ENCODE measurements around the gene PLEKHH2. TPM values are rescaled to one million over a fixed set of nuclear protein-coding genes. Genes with fewer than 3 reads are reported as not detected.

Gene PLEKHH2
- total RNA-seq, 1 experiment from 2014 or later, result 3.1 TPM

DNA sequence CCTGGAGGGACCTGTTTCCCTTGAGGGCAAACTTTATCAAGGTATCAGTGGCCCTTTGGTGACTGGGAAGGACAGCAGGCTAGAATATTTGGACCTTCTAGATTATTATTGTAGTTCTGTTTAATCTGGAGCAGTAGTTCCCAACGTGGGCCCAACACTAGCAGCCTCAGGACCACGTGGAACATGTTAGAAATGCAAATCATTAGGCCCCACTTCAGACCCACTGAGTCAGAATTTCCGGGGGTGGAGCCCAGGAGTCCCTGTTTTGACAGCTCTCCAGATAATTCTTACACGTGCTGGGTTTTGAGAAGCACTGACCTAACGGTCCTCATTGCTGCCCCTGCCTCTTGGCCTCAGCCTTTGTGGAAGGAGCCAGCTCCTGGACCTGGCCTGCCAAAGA is 111.3 kb downstream of the PLEKHH2 start:
- H4K20me1 ChIP-seq (ENCODE audit: control insufficient read depth, insufficient read depth, insufficient read length), result no peaks in the 10 kb centered on the region
- no peak overlapping the region for H3T11ph ChIP-seq (ENCODE audit: low read length)
- no peak overlapping the region for H2BK5ac ChIP-seq (ENCODE audit: insufficient read length, low read length)
- Mint-ChIP-seq H3K27me3 (ENCODE audit: low read depth) (no peaks in the 10 kb centered on the region), H3K4me1 (peaks cover 0 to 12% of the 10 kb centered on the region in 2 experiments; a peak in 2 of 4 replicates), H3K4me3 (no peak overlapping the region), H3K9me3 (no peaks in the 10 kb centered on the region), H3K36me3 (ENCODE audit: insufficient read depth in 1 of 3, low read depth in 3 of 3) (peaks cover 0 to 2% (median 0%) of the 10 kb centered on the region in 3 experiments; a peak in 1 of 7 replicates), H3K27ac (no peak overlapping the region)
- H3K79me2 ChIP-seq (ENCODE audit: insufficient read depth, low read length), result no peaks in the 10 kb centered on the region
- no peak overlapping the region for H2BK12ac ChIP-seq (ENCODE audit: insufficient read length, low read depth, low read length)
- no peaks in the 10 kb centered on the region for H3K23me2 ChIP-seq (ENCODE audit: insufficient read length, low read depth, low read length, poor library complexity, severe bottlenecking)
- no peaks in the 10 kb centered on the region for H3K4me1 ChIP-seq (ENCODE audit: insufficient read depth, low read length)
- DNase-seq, result no peak
- H3K27me3 ChIP-seq (ENCODE audit: insufficient read depth, low read length), result no peaks in the 10 kb centered on the region
- no peak overlapping the region for H3K14ac ChIP-seq (ENCODE audit: insufficient read depth, low read length)
- no peak overlapping the region for H3K4me2 ChIP-seq (ENCODE audit: insufficient read depth, insufficient read length, low read length)
- H3K56ac ChIP-seq (ENCODE audit: insufficient read length, low read depth, low read length), result no peak overlapping the region
- H3K18ac ChIP-seq (ENCODE audit: insufficient read length, low read depth, low read length), result no peak overlapping the region
- no peak overlapping the region for H2BK15ac ChIP-seq (ENCODE audit: low read depth, low read length)
- H2AK5ac ChIP-seq (ENCODE audit: insufficient read length, low read length), result no peak overlapping the region
- H2BK120ac ChIP-seq (ENCODE audit: low read depth, low read length, poor library complexity, severe bottlenecking), result no peak overlapping the region
- no CpG with 5 or more reads among the region's 5 CpGs for WGBS (ENCODE audit: extremely low coverage, insufficient read length, low lambda C conversion rate)
- no peak overlapping the region for H4K91ac ChIP-seq (ENCODE audit: insufficient read length, low read depth, low read length)
- H2AFZ ChIP-seq (ENCODE audit: low read length), result no peak overlapping the region
- no peak overlapping the region for H3K4ac ChIP-seq (ENCODE audit: low read depth, low read length)
- H3K9ac ChIP-seq (ENCODE audit: extremely low read depth, insufficient read length, low read length), result no peak overlapping the region
- no peak overlapping the region for H2BK20ac ChIP-seq (ENCODE audit: low read depth, low read length, poor library complexity, severe bottlenecking)
- H3K9me3 ChIP-seq (ENCODE audit: control insufficient read depth, low read depth, low read length), result no peaks in the 10 kb centered on the region
- H3K27ac ChIP-seq (ENCODE audit: insufficient read length, low read depth, low read length), result no peak overlapping the region
- TF ChIP-seq, protein P1, sequence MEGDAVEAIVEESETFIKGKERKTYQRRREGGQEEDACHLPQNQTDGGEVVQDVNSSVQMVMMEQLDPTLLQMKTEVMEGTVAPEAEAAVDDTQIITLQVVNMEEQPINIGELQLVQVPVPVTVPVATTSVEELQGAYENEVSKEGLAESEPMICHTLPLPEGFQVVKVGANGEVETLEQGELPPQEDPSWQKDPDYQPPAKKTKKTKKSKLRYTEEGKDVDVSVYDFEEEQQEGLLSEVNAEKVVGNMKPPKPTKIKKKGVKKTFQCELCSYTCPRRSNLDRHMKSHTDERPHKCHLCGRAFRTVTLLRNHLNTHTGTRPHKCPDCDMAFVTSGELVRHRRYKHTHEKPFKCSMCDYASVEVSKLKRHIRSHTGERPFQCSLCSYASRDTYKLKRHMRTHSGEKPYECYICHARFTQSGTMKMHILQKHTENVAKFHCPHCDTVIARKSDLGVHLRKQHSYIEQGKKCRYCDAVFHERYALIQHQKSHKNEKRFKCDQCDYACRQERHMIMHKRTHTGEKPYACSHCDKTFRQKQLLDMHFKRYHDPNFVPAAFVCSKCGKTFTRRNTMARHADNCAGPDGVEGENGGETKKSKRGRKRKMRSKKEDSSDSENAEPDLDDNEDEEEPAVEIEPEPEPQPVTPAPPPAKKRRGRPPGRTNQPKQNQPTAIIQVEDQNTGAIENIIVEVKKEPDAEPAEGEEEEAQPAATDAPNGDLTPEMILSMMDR (conservative IDR thresholded peaks at IDR 0.05), result no peak
- H3K23ac ChIP-seq (ENCODE audit: insufficient read length, low read depth, low read length), result no peak overlapping the region
- no peak overlapping the region for H4K8ac ChIP-seq (replicated peaks; ENCODE audit: insufficient read length, low read depth, low read length)
- H3K79me1 ChIP-seq (ENCODE audit: insufficient read depth, low read depth, low read length, poor library complexity, severe bottlenecking), result no peaks in the 10 kb centered on the region
- no peak overlapping the region for H4K5ac ChIP-seq (ENCODE audit: insufficient read length, low read depth, low read length)

All from H9 (cell line).